ENCODE results near the gene DAZAP2. TPM values are rescaled to one million over a fixed set of nuclear protein-coding genes. Genes with fewer than 3 reads are reported as not detected.

DAZAP2 gene
- total and polyA plus RNA-seq, 11 donors, result 58.8 to 419 (median 192) TPM

DNA sequence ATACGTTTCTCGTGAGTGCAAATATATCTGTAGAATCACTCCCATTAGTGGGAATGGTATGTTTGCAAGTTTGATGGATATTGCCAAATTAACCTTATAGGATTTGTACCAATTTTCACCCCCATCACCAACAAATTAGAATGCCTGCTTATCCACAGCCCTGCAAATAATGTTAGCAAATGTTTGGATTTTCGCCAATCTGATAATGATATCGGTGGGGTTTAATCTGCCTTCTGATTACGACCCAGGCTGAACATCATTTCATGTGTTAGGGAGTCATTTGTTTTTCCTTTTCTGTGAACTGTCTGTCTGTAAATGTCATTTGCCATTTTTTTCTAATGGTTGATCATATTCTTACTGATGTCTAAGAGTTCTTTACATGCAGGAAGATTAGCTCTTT is 4.1 kb upstream of the DAZAP2 start:
- WGBS, 4 donors, result 58 to 62% (median 60%) methylated on average over 5 of the region's 5 CpGs
- no peaks in the 10 kb centered on the region for H3K36me3 ChIP-seq
- no peak for DNase-seq
- no peak for ATAC-seq
- no peak for TF ChIP-seq POLR2A (IDR thresholded peaks at IDR 0.05)
- TF ChIP-seq, protein P1, sequence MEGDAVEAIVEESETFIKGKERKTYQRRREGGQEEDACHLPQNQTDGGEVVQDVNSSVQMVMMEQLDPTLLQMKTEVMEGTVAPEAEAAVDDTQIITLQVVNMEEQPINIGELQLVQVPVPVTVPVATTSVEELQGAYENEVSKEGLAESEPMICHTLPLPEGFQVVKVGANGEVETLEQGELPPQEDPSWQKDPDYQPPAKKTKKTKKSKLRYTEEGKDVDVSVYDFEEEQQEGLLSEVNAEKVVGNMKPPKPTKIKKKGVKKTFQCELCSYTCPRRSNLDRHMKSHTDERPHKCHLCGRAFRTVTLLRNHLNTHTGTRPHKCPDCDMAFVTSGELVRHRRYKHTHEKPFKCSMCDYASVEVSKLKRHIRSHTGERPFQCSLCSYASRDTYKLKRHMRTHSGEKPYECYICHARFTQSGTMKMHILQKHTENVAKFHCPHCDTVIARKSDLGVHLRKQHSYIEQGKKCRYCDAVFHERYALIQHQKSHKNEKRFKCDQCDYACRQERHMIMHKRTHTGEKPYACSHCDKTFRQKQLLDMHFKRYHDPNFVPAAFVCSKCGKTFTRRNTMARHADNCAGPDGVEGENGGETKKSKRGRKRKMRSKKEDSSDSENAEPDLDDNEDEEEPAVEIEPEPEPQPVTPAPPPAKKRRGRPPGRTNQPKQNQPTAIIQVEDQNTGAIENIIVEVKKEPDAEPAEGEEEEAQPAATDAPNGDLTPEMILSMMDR (IDR thresholded peaks at IDR 0.05), result no peak
- no peaks in the 10 kb centered on the region for H3K27me3 ChIP-seq
- H3K4me3 ChIP-seq, result no peak overlapping the region
- intact Hi-C loops (cut with DNase I), result loop anchor here in 2 of 10 donors (10.0 kb wide), 2 partner anchors 150 to 190 kb away; partner anchors contain the start of genes CSRNP2 (in 1 of the 2) and LETMD1 (in 1 of the 2)
- H3K9me3 ChIP-seq, result no peaks in the 10 kb centered on the region
- peaks cover 0 to 7% (median 4%) of the 10 kb centered on the region in 12 donors for H3K4me1 ChIP-seq
- H3K27ac ChIP-seq, result no peak overlapping the region

DNA sequence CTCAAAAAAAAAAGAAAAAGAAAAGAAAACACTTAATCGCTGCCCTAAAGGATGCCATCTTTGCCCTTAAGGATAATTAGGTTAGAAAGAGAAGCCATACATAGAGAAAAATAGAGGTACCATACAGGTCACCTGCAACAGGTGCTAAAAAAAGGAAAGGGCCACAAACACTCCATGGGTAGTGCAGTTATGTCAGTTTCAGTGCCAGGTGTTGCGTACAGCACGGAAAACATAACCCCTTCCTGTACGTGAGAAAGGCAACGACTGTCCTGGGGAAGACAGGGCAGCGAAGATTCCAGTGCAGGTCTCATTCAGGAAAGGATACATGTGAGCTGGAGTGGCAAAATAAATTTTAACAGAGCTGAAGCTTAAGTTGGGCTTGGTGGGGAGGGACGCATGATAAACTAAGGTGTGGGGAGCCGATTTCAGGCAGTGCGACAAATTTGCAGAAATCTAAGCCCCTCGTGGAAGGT is 553 bp upstream of the DAZAP2 start:
- intact Hi-C loops (cut with DNase I), result loop anchor here in 7 of 10 donors (1.0 to 10.0 kb wide), 8 partner anchors 19 to 193 kb away; partner anchors contain the start of genes POU6F1 (in 4 of the 7), LETMD1 (in 2 of the 7), CSRNP2 (in 1 of the 7) and TFCP2 (in 1 of the 7)
- Histone ChIP-seq H3K27ac (peak overlapping the region; percentile 48 to 100 (median 100)), H3K36me3 (peaks cover 0 to 33% (median 31%) of the 10 kb centered on the region in 9 donors), H3K4me1 (peaks cover 0 to 42% (median 23%) of the 10 kb centered on the region in 12 donors), H3K27me3 (no peaks in the 10 kb centered on the region), H3K9me3 (no peaks in the 10 kb centered on the region), H3K4me3 (peak overlapping the region; percentile 63 to 100 (median 97))
- TF ChIP-seq, protein P1 (IDR thresholded peaks at IDR 0.05), result no peak
- no peak for TF ChIP-seq POLR2A (IDR thresholded peaks at IDR 0.05)
- DNase-seq (no peak), ATAC-seq (no peak)
- 9 to 14% (median 12%) methylated on average over 10 of the region's 10 CpGs for WGBS, 4 donors

DNA sequence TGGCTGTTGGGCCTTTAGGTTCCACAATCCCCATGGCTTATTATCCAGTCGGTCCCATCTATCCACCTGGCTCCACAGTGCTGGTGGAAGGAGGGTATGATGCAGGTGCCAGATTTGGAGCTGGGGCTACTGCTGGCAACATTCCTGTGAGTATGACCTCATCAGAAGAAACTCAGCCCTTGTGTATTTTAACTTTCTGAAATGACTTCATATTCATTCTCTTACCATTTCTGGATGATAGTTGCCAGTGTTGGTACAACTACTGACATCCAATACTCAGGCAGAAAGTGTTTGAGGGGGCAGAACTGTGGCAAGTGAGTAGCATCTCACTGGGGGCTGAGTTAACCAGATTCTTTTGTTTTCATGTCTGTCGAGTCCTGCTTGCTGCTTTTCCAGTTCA is 2.3 kb downstream of the DAZAP2 start:
- Histone ChIP-seq H3K27me3 (no peaks in the 10 kb centered on the region), H3K4me1 (peaks cover 0 to 68% (median 29%) of the 10 kb centered on the region in 12 donors), H3K4me3 (peak overlapping the region in 5 of 12 donors; percentile 63 to 100 (median 100)), H3K36me3 (peaks cover 0 to 61% (median 45%) of the 10 kb centered on the region in 9 donors), H3K9me3 (no peaks in the 10 kb centered on the region), H3K27ac (peak overlapping the region in 2 of 12 donors; percentile 100)
- ATAC-seq, result no peak
- WGBS, 4 donors, result 46 to 59% (median 55%) methylated on average over 2 of the region's 2 CpGs
- no peak for DNase-seq
- TF ChIP-seq, protein P1 (IDR thresholded peaks at IDR 0.05), result no peak
- no peak for TF ChIP-seq POLR2A (IDR thresholded peaks at IDR 0.05)
- intact Hi-C loops (cut with DNase I), result loop anchor here in 4 of 10 donors (5.0 to 10.0 kb wide), 3 partner anchors 156 to 196 kb away; partner anchors contain the start of genes LETMD1 (in 3 of the 4) and CSRNP2 (in 1 of the 4)

DNA sequence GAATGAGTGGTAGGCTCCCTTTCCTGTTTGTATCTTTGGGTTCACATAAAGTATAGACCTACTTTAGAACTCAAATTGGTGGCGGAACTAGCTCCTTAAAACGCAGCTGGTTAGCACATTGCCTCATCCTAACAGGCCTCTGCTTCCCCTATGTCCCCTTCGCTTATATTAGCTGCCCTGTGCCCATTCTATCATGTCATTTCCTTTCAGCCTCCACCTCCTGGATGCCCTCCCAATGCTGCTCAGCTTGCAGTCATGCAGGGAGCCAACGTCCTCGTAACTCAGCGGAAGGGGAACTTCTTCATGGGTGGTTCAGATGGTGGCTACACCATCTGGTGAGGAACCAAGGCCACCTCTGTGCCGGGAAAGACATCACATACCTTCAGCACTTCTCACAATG is 3.5 kb downstream of the DAZAP2 start:
- DNase-seq, result peak; percentile 16 to 67 (median 39)
- ATAC-seq, result no peak
- 76 to 83% (median 77%) methylated on average over 7 of the region's 7 CpGs for WGBS, 4 donors
- no peaks in the 10 kb centered on the region for H3K27me3 ChIP-seq
- H3K9me3 ChIP-seq, result no peaks in the 10 kb centered on the region
- H3K4me3 ChIP-seq, result no peak overlapping the region
- peaks cover 0 to 62% (median 45%) of the 10 kb centered on the region in 9 donors for H3K36me3 ChIP-seq
- intact Hi-C loops (cut with DNase I), result loop anchor here in 5 of 10 donors (2.0 to 10.0 kb wide), 4 partner anchors 27 to 197 kb away; partner anchors contain the start of genes LETMD1 (in 3 of the 5) and CSRNP2 (in 1 of the 5)
- peak overlapping the region in 1 of 12 donors; percentile 100 for H3K27ac ChIP-seq
- peaks cover 0 to 80% (median 36%) of the 10 kb centered on the region in 12 donors for H3K4me1 ChIP-seq
- TF ChIP-seq, protein P1 (IDR thresholded peaks at IDR 0.05), result no peak
- TF ChIP-seq POLR2A (IDR thresholded peaks at IDR 0.05), result no peak

Data from heart left ventricle (tissue), 16 donors.